Lung (tissue), 12 donors: ENCODE results near the gene LIN54. TPM values are rescaled to one million over a fixed set of nuclear protein-coding genes. Genes with fewer than 3 reads are reported as not detected.
A peak's percentile ranks its signal among the peaks of the same experiment; 100 is the strongest.

Experiments
- ATAC-seq: fragments of 200-7000 bp; cut with Tn5 transposase; one replicate; pipeline ENCODE4 v1.9.1; 2020; ENCODE audit warnings: moderate number of reproducible peaks; ENCODE audit not compliant: insufficient read depth, low FRiP score
- DNase-seq, 3 donors: peaks; one replicate each; pipeline ENCODE4 v3.0.0-alpha.2; 2013 to 2017
- H3K27ac ChIP-seq, 2 donors: one replicate each; pipeline ENCODE4 v1.5.1; 2013; ENCODE audit warnings: mild to moderate bottlenecking in 2 of 2, moderate library complexity in 2 of 2, control low read depth in 1 of 2, inconsistent platforms in 1 of 2, low read depth in 1 of 2, low read length in 1 of 2
- H3K27me3 ChIP-seq, 3 donors: one replicate each; pipeline ENCODE4 v1.5.1; 2013; ENCODE audit warnings: low read length in 2 of 3; ENCODE audit not compliant: control insufficient read depth in 3 of 3, insufficient read depth in 3 of 3
- H3K36me3 ChIP-seq, 4 donors: one replicate each; pipeline ENCODE4 v1.5.1; 2013; ENCODE audit warnings: low read length in 4 of 4, mild to moderate bottlenecking in 1 of 4, moderate library complexity in 1 of 4; ENCODE audit not compliant: control insufficient read depth in 4 of 4, insufficient read depth in 4 of 4
- H3K4me1 ChIP-seq, 5 donors: one replicate each; pipeline ENCODE4 v1.5.1; 2013; ENCODE audit warnings: low read length in 5 of 5, mild to moderate bottlenecking in 2 of 5, moderate library complexity in 1 of 5; ENCODE audit not compliant: control insufficient read depth in 5 of 5, insufficient read depth in 5 of 5
- H3K4me3 ChIP-seq: one replicate; pipeline ENCODE4 v1.5.1; 2013; ENCODE audit warnings: mild to moderate bottlenecking, control low read depth, moderate library complexity
- H3K9ac ChIP-seq, 2 donors: one replicate each; pipeline ENCODE4 v1.5.1; 2013; ENCODE audit warnings: low read length in 2 of 2, control low read depth in 1 of 2; ENCODE audit not compliant: insufficient read depth in 1 of 2
- H3K9me3 ChIP-seq, 4 donors: one replicate each; pipeline ENCODE4 v1.5.1; 2013; ENCODE audit warnings: low read length in 3 of 4, mild to moderate bottlenecking in 1 of 4, moderate library complexity in 1 of 4; ENCODE audit not compliant: control insufficient read depth in 4 of 4, insufficient read depth in 3 of 4
- WGBS, 2 donors: extraction: QIAGEN DNeasy Blood & Tissue Kit; methylation state at CpG; one replicate each; pipeline ENCODE4 v1.1.7; 2013; 5-methylcytosine and 5-hydroxymethylcytosine counted together
- polyA plus RNA-seq, 2 donors: library from polyadenylated mRNA; stranded (reverse); fragments of 200-250 nt; gene quantifications; one replicate each; pipeline ENCODE4 v1.2.1, GENCODE V29; 2013
- total RNA-seq, 2 donors: library from RNA; depleted of rRNA in 1 of 2; stranded (reverse); fragments of >200 nt in 1 of 2; gene quantifications; one replicate each; pipeline ENCODE4 v1.2.1, GENCODE V29; 2014 to 2021
- TF ChIP-seq, protein P1 (sequence below): IDR thresholded peaks from 2 replicates; pipeline ENCODE4 v1.5.1; 2012; ENCODE audit warnings: mild to moderate bottlenecking; ENCODE audit errors: control extremely low read depth, extremely low read depth
- donor health status: control.
- donor health status: control.
- donor health status: Bipolar disorder and iron deficiency.
- donor health status: healthy.
- donor health status: DM: yes; HTN: yes; CAD: no.

LIN54 gene
- total and polyA plus RNA-seq, 4 donors: 2.7 to 14.1 (median 7.3) TPM

DNA sequence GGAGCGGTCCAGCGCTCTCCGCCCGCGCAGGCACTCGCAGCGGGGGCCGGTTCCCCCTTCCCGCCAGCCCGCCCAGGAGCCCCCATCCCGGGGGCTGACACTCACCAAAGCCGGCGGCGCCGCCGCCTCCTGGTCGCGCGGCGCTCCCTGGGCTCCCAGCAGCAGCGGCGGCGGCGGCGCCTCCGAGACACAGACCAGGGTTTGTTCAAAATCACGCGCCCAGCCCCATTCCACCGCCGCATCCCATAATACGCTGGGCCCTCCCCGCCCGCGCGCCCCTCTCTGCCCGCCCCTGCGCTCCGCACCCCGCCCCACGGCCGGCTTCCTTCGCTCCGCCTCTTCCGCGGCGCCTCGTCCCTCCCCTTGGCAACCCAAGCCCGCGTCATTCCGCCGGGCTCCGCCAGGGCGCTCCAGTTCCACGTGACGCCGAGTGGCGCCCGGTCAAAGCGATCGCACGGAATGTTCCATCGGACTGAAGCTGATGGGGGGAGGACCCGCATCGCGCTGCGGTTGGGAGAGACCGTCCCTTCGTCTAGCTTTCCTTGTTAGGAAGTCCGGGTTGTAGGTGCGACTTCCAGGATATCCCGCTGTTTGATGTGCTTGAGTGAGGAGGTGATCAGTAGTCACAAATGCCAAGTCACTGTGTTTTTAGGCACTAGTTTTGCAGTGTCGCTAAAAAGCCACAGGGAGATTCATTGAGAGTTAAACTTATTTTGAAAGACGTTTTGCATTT, 2.2 kb upstream of the LIN54 start:
- no peaks in the 10 kb centered on the region for H3K36me3 ChIP-seq
- peak overlapping the region in 1 of 2 donors; percentile 87 for H3K9ac ChIP-seq
- TF ChIP-seq, protein P1, sequence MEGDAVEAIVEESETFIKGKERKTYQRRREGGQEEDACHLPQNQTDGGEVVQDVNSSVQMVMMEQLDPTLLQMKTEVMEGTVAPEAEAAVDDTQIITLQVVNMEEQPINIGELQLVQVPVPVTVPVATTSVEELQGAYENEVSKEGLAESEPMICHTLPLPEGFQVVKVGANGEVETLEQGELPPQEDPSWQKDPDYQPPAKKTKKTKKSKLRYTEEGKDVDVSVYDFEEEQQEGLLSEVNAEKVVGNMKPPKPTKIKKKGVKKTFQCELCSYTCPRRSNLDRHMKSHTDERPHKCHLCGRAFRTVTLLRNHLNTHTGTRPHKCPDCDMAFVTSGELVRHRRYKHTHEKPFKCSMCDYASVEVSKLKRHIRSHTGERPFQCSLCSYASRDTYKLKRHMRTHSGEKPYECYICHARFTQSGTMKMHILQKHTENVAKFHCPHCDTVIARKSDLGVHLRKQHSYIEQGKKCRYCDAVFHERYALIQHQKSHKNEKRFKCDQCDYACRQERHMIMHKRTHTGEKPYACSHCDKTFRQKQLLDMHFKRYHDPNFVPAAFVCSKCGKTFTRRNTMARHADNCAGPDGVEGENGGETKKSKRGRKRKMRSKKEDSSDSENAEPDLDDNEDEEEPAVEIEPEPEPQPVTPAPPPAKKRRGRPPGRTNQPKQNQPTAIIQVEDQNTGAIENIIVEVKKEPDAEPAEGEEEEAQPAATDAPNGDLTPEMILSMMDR: peak; percentile 30
- 0 to 1% methylated on average over 43 to 73 of the region's 73 CpGs for WGBS, 2 donors
- H3K4me1 ChIP-seq: peaks cover 0 to 33% (median 9%) of the 10 kb centered on the region in 5 donors
- H3K27ac ChIP-seq: peak overlapping the region; percentile 89 to 95
- no peaks in the 10 kb centered on the region for H3K27me3 ChIP-seq
- ATAC-seq (peak; percentile 97), DNase-seq (peak; percentile 99)
- peak overlapping the region; percentile 76 for H3K4me3 ChIP-seq
- no peaks in the 10 kb centered on the region for H3K9me3 ChIP-seq

GRCh38 chr4:83012200-83012686, 1.6 kb upstream of the LIN54 start:
- ATAC-seq (peak; percentile 0), DNase-seq (peak; percentile 49 to 62 (median 60))
- H3K9ac ChIP-seq: peak overlapping the region; percentile 32 to 56
- peaks cover 0 to 33% (median 9%) of the 10 kb centered on the region in 5 donors for H3K4me1 ChIP-seq
- no peaks in the 10 kb centered on the region for H3K27me3 ChIP-seq
- no peaks in the 10 kb centered on the region for H3K36me3 ChIP-seq
- H3K4me3 ChIP-seq: peak overlapping the region; percentile 76
- WGBS, 2 donors: 0% methylated on average over 33 to 43 of the region's 43 CpGs
- TF ChIP-seq, protein P1: no peak
- H3K9me3 ChIP-seq: no peaks in the 10 kb centered on the region
- H3K27ac ChIP-seq: peak overlapping the region; percentile 89 to 95

DNA sequence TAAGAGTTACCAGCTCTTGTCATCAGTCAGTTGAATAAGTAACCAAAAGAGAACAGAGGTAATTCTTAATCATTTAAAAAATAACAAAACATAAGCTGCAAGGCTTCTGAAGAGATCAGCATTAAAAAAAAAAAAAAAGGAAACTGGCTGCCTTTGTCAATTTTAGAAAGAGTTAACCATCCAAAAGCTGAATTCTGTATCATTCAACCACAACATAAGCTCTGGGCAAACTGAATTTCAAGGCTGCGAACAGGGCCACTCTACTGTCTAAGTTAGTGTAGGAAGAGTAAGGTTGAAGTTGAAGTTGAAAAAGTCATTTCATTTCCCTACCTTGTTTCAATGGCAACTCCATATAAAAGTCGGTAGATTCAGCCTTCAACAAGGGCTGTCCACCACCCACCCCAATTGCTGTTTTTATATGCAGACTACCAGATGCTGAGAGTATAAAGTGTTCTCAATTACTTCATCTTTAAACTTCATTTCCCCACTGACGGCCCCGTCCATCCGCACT, 1.1 kb upstream of the LIN54 start:
- Histone ChIP-seq H3K27me3 (no peaks in the 10 kb centered on the region), H3K36me3 (no peaks in the 10 kb centered on the region), H3K4me1 (peaks cover 0 to 33% (median 9%) of the 10 kb centered on the region in 5 donors), H3K4me3 (peak overlapping the region; percentile 76), H3K9me3 (no peaks in the 10 kb centered on the region), H3K27ac (peak overlapping the region; percentile 89 to 95), H3K9ac (peak overlapping the region; percentile 32 to 56)
- 2% methylated on average over 5 of the region's 5 CpGs for WGBS, 2 donors
- TF ChIP-seq, protein P1: no peak
- DNase-seq (no peak), ATAC-seq (no peak)
